BE2C (cell line): Measurements from ENCODE around the gene RAB4B.
"Not testable (repeated sequence)": the region's sequence is repeated elsewhere in the genome, so short reads cannot be mapped to it uniquely, and the experiment has no call there.

ENCODE experiments used
- DNase-seq: peaks from one replicate; pipeline ENCODE4 v3.0.0-alpha.2; 2020
- H3K27me3 ChIP-seq: fragments of 250-450 bp; sonication (Bioruptor Pico); 2 replicates; pipeline ENCODE4 v1.5.1; 2020; ENCODE audit warnings: mild to moderate bottlenecking
- H3K36me3 ChIP-seq: fragments of 250-450 bp; sonication (Bioruptor Pico); 2 replicates; pipeline ENCODE4 v1.5.1; 2020; ENCODE audit warnings: mild to moderate bottlenecking
- H3K4me1 ChIP-seq: fragments of 250-450 bp; sonication (Bioruptor Pico); 2 replicates; pipeline ENCODE4 v1.5.1; 2020
- H3K4me3 ChIP-seq: 2 replicates; pipeline ENCODE4 v1.5.1; 2011; ENCODE audit warnings: low read depth, low read length
- H3K9me3 ChIP-seq: fragments of 250-450 bp; sonication (Bioruptor Pico); 2 replicates; pipeline ENCODE4 v1.5.1; 2020
- TF ChIP-seq, protein P1 (sequence below): IDR thresholded peaks from 2 replicates; pipeline ENCODE4 v1.5.1; 2012; ENCODE audit warnings: mild to moderate bottlenecking, low read depth, low read length

RAB4B gene

DNA sequence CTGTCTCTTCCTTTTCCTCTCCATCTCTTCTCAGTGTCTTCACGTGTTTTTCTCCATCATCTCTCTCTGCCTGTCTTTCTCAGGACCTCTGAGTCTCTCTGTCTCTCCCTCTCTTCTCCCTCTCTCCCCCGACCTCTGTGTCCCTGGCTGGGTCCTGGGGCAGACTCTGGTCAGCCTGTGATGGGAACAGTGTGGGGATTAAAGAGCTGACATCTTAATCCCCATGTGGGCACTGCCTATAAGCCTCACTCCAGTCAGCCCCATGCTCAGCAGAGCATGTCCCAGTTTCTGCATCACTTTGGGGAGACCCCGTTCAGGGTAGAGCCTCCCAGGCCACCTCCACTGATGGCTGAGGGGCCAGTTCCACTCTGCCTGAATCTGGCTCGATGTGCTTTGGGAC lies 37.2 kb downstream of the RAB4B start:
- no peaks in the 10 kb centered on the region; the same call in 1 of the 2 replicates for H3K4me1 ChIP-seq
- no peaks in the 10 kb centered on the region for H3K36me3 ChIP-seq
- DNase-seq = no peak
- TF ChIP-seq, protein P1, sequence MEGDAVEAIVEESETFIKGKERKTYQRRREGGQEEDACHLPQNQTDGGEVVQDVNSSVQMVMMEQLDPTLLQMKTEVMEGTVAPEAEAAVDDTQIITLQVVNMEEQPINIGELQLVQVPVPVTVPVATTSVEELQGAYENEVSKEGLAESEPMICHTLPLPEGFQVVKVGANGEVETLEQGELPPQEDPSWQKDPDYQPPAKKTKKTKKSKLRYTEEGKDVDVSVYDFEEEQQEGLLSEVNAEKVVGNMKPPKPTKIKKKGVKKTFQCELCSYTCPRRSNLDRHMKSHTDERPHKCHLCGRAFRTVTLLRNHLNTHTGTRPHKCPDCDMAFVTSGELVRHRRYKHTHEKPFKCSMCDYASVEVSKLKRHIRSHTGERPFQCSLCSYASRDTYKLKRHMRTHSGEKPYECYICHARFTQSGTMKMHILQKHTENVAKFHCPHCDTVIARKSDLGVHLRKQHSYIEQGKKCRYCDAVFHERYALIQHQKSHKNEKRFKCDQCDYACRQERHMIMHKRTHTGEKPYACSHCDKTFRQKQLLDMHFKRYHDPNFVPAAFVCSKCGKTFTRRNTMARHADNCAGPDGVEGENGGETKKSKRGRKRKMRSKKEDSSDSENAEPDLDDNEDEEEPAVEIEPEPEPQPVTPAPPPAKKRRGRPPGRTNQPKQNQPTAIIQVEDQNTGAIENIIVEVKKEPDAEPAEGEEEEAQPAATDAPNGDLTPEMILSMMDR = no peak
- no peaks in the 10 kb centered on the region for H3K27me3 ChIP-seq
- no peaks in the 10 kb centered on the region for H3K9me3 ChIP-seq
- no peak overlapping the region for H3K4me3 ChIP-seq

DNA sequence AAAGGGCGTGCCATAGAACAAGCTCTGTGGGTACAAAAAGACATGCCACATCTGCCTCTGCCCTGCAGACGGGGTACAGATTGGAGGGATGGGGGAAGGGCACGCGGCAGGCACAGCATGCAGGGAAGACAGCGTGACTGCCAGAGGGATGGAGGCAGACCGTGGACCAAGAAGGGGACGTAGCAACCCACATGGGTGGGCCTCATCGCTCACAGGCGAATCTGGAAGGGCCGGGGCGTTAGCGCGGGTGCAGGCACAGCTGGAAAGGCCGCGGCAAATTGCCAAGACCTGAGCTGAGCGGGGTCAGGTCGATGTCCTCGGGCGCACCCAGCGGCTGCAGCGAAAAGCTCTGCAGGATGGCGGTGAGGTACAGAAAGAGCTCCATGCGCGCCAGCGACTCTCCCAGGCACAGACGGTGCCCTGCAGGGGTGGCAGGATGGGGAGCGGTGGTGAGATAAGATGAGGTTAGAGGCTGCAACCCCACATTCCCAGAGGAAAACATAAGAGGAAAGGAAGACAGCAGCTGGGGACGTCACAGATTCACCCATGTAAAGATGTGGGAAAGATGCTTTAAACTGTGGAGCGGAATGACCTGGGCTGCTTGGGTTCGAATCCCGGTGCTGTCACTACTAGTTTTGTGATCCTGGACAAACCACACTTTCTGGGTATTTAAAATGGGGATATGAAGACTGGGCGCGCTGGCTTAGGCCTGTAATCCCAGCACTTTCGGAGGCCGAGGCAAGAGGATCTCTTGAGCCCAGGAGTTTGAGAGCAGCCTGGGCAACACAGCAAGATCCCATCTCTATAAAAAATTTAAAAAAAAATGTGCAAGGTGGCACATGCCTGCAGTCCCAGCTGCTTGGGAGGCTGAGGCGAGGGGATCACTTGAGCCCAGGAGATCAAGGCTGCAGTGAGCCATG lies 40.7 kb downstream of the RAB4B start:
- not testable (repeated sequence) for H3K4me1 ChIP-seq, H3K36me3 ChIP-seq, H3K9me3 ChIP-seq, H3K27me3 ChIP-seq
- peak; percentile 89 for DNase-seq
- TF ChIP-seq, protein P1 = peak; percentile 42
- H3K4me3 ChIP-seq = peak overlapping the region; percentile 38

DNA sequence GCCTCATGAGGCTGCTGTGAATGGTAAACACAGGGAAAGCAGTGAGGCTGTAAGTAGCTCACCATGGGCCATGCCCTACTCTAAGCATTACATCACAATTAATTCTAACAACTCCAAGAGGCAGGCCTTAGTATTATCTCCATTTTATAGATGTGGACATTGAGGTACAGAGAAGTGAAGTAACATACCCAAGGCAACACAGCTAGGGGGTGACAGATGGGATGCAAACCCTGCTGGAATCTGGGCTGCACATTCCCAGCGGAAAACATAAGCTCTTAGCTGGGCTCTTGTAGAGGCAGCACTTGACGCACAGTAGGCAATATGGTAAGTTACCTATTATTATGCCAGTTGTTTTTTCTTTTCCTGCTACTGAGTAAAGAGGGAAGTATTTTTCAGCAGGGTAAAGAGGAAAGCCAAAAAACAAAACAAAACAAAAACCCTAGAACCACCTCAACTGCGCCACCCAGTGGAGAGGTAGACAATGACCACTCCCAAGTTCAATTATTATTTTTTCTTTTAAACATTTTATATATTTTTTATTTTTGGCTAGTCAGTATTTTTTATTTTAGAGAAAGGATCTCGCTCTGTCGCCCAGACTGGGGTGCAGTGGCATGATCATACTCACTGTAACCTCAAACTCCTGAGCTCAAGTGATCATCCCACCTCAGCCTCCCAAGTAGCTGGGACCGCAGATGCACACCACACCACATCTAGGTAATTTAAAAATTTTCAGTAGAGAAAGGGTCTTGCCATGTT lies 41.6 kb downstream of the RAB4B start:
- TF ChIP-seq, protein P1 = peak; percentile 74
- not testable (repeated sequence) for H3K4me1 ChIP-seq, H3K4me3 ChIP-seq, DNase-seq, H3K9me3 ChIP-seq, H3K36me3 ChIP-seq, H3K27me3 ChIP-seq

DNA sequence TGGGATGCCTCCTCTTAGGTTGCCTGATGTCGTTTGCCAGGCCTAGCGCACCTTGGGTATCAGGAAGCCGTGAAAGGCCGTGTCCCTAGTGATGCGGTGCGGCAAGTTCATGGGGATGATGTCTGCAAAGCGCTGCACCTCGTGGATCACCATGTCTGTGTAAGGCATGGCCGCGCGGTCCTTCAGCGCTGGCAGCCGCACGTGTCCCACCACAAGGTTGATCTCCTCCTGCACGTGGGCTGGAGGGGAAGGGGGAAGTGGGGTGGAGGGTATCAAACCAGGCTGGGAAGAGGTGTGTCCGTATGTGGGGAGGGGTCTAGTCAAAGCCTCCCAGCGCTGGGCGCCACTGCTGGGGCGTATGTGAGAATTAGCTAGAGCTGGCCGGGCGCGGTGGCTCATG lies 44.1 kb downstream of the RAB4B start:
- TF ChIP-seq, protein P1 = no peak
- H3K27me3 ChIP-seq = no peaks in the 10 kb centered on the region
- H3K4me1 ChIP-seq = no peaks in the 10 kb centered on the region
- no peak for DNase-seq
- H3K36me3 ChIP-seq = no peaks in the 10 kb centered on the region
- H3K9me3 ChIP-seq = no peaks in the 10 kb centered on the region
- H3K4me3 ChIP-seq = no peak overlapping the region

DNA sequence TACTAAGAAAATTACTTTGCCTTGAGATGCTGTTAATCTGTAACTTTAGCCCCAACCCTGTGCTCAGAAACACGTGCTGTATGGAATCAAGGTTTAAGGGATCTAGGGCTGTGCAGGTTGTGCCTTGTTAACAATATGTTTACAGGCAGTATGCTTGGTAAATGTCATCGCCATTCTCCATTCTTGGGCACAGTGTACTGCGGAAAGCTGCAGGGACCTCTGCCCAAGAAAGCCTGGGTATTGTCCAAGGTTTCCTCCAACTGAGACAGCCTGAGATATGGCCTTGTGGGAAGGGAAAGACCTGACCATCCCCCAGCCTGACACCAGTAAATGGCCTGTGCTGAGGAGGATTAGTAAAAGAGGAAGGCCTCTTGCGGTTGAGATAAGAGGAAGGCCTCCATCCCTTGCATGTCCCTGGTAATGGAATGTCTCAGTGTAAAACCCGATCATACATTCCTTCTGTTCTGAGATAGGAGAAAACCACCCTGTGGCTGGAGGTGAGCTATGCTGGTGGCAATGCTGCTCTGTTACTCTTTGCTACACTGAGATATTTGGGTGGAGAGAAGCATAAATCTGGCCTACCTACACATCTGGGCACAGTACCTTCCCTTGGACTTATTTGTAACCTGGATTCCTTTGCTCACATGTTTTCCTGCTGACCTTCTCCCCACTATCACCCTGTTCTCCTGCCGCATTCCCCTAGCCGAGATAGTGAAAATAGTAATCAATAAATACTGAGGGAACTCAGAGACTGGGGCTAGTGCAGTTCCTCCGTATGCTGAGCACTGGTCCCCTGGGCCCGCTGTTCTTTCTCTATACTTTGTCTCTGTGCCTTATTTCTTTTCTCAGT lies 44.9 kb downstream of the RAB4B start:
- not testable (repeated sequence) for H3K27me3 ChIP-seq, H3K36me3 ChIP-seq, H3K9me3 ChIP-seq, H3K4me3 ChIP-seq, DNase-seq, H3K4me1 ChIP-seq

DNA sequence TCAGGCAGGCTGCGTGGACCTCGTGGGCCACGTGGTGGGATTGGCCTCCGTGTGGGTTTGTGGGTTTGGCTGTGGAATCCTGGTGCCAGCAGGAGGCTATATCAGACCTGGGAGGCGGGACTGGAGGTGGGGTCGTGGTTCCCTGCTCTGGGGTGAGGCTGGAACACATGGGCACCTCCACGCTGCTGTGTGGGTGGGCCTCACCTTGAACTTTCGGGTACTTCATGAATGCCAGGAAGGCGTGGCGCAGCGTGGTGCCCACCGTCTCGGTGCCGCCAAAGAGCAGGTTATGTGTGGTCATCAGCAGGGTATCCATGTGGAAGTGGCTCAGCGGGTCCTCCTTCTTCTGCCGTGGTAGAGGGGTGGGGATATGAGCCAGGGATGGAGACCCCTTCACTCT lies 46.9 kb downstream of the RAB4B start:
- not testable (repeated sequence) for H3K4me1 ChIP-seq, H3K4me3 ChIP-seq, H3K27me3 ChIP-seq, H3K36me3 ChIP-seq, H3K9me3 ChIP-seq, DNase-seq

DNA sequence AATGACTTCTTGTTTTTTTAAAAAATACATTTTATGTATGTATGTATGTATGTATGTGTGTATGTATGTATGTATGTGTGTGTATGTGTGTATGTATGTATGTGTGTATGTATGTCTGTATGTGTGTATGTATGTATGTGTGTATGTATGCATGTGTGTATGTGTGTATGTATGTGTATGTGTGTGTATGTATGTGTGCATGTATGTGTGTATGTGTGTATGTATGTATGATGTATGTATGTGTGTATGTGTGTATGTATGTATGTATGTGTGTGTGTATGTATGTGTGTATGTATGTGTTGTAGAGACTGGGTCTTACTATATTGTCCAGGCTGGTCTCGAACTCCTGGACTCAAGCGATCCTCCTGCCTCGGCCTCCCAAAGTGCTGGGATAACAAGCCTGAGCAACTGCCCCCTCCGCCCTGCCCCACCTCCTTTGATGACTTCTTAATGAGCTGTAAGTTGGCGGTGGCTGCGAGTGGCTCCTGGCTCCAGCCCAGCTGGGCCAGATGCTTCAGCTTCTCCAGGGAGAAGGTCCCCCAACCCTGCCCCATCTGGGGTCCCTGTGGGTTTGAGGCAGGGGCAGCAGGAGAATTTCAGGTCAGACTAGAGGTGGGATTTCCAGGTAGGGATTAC lies 47.5 kb downstream of the RAB4B start:
- H3K9me3 ChIP-seq, H3K27me3 ChIP-seq, H3K4me3 ChIP-seq, H3K36me3 ChIP-seq, DNase-seq, H3K4me1 ChIP-seq: not testable (repeated sequence)

DNA sequence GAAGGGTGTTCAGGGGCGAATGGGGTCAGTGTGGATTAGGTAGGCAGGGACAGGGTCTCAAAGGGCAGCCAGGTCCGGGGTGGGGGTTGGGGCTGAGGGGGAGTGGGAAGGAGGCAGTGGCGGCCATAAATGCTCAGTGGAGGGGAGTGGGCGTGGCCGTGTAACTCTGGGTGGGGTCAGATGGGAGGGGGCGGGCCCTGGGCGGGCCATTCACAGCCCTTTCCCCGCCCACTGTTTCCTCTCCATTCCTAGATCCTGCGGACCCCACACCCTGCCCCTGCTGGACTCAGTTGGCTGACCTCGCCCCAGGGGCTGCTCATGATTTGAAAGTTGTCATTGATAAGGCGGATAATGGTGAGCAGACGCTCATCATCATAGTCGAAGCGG lies 48.3 kb downstream of the RAB4B start:
- H3K36me3 ChIP-seq, H3K4me1 ChIP-seq, H3K27me3 ChIP-seq, H3K9me3 ChIP-seq, DNase-seq, H3K4me3 ChIP-seq: not testable (repeated sequence)

DNA sequence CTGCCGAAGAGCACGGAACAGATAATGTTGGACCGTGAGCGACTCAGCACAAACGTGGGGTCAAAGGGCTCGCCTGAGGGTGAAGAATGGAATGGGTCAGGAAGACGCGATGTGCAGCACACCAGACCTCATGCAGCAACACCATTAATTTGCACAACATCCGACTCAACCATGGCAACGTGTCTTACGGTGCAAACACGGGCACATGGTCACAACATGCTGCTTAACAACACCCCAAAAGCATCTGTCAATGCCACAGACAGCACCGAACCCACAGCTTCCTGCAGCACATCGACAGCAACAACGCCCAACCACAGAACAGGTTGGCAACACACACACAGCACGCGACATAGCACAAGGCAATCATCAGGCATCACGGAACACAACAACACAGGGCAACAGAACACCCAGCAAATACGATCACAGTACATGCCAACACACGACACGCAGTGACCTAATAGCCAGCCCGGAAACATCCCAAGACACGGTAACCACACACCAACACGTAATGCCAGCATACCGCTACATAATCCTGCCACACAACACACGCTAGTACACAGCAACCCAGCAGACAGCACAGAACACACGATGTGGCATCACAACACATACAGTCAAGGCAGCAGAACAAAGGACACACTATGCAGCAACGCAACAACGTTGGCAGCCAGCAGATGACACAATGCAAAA lies 48.8 kb downstream of the RAB4B start:
- H3K27me3 ChIP-seq, DNase-seq, H3K36me3 ChIP-seq, H3K9me3 ChIP-seq, H3K4me3 ChIP-seq, H3K4me1 ChIP-seq: not testable (repeated sequence)
